Superior temporal gyrus (tissue), 1 donor: ENCODE data around the gene ANKRD28.

Experiments used
- DNase-seq: peaks from one replicate; pipeline ENCODE4 v3.0.0-alpha.2; 2016; ENCODE audit errors: extremely low spot score

ANKRD28 gene

GRCh38 chr3:15726043-15726442, 71.7 kb downstream of the ANKRD28 start:
- DNase-seq = no peak

GRCh38 chr3:15724446-15724845, 73.3 kb downstream of the ANKRD28 start:
- no peak for DNase-seq

DNA sequence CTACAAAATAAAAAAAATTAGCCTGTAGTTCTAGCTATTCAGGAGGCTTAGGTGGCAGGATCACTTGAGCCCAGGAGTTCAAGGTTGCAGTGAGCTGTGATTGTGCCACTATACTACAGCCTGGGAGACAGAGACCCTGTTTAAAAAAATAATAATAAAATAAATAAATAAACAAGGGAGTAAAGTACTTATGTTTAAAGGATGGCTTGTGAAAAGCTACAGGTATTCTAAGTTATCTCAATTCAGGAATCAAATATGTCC, 74.2 kb downstream of the ANKRD28 start:
- no peak for DNase-seq

- no peak for DNase-seq
These were observed 74.7 kb downstream of the ANKRD28 start for GRCh38 chr3:15722877-15723623.

GRCh38 chr3:15716178-15716577, 81.6 kb downstream of the ANKRD28 start:
- no peak for DNase-seq

- no peak for DNase-seq
These were observed 83.3 kb downstream of the ANKRD28 start for GRCh38 chr3:15714448-15714847.

GRCh38 chr3:15713364-15713763, 84.4 kb downstream of the ANKRD28 start:
- DNase-seq = no peak

DNA sequence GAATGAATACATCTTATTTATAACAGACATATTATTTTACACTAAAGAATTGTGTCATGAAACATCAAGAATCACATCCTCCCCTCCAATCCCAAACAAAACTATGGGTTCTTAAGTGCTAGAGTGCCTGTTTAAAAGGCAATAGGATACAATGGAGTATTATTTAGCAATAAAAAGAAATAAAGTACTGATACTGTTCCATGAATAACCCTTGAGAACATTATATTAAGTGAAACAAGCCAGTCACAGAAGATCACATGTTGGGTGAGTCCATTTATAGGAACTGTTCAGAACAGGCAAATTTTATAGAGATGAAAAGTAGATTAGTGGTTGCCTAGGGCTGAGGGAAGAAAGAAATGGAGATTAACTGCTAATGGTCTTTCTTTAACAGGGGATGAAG, 86.5 kb downstream of the ANKRD28 start:
- no peak for DNase-seq

GRCh38 chr3:15708882-15709677, 88.7 kb downstream of the ANKRD28 start:
- DNase-seq = no peak

DNA sequence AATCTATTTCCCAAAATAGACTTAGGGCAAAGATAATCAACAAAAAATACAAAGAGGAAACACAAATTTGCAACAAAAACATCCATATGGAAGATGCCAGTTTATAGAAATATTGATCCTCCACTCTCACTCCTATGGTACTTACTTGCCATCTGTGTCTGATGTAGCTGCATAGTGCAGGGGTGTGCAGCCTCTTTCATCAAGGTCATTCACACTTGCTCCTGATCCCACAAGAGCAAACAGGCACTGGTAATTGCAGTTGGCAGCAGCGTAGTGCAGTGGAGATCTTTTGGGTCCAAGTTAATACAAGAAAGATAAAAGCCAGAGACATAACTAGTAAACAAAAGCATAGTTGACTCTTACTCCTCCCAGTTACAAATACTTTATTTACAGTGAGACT, 90.0 kb downstream of the ANKRD28 start:
- DNase-seq = no peak

DNA sequence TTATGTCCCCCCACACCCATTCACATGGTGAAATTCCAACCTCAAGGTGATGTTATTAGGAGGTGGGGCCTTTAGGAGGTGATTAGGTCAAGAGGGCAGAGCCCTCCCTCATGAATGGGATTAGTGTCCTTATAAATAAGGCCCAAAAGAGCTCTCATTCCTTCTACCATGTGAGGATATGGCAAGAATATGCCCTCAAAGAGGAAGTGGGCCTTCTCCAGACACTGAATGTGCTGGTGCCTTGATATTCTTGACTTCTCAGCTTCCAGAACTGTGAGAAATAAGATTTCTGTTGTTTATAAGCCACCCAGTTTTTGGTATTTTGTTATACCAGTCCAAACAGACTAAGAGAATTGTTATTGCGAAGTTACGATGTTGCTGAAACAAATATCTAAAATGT, 94.4 kb downstream of the ANKRD28 start:
- no peak for DNase-seq

DNA sequence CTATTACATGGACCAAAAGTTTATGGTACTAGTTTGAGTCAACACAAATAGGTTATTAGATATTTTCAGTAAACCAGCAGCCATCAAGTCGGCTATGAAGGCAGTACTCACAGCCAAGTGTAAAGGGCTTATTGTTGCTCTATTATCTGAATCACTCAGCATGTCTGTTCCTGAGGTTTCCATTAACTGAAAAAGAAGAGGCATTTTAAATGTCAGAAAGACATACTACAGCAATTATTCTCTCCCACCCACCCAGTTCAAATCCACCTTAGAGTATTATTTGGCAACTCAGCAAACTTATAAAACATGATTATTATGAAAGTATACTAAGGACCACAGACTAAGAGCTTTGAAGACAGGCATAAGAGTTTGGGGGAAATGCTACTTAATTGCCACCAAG, 103.2 kb downstream of the ANKRD28 start:
- DNase-seq = no peak

DNA sequence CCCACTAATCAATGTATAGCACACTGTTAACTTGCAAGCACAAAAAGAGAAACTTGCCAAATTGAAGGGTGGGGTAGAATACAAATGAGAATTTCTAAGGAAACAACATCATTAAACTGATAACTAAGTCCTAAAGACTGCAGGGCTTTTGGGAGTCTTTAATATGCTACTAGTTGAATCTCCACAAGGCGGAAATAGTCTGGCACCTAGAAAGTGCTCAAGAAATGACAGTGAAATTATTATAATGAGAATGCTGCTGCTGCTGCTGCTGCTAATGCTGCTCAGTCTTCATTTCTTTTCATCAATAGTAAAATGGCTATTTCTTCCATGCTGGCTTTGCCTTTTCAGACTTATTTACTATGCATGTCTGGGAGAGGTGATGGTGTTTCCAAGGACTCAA, 104.4 kb downstream of the ANKRD28 start:
- DNase-seq = no peak

GRCh38 chr3:15690748-15691147, 107.0 kb downstream of the ANKRD28 start:
- no peak for DNase-seq

- no peak for DNase-seq
These were observed 107.5 kb downstream of the ANKRD28 start for GRCh38 chr3:15690230-15690629.

- DNase-seq = no peak
These were observed 111.9 kb downstream of the ANKRD28 start for GRCh38 chr3:15685927-15686326.

DNA sequence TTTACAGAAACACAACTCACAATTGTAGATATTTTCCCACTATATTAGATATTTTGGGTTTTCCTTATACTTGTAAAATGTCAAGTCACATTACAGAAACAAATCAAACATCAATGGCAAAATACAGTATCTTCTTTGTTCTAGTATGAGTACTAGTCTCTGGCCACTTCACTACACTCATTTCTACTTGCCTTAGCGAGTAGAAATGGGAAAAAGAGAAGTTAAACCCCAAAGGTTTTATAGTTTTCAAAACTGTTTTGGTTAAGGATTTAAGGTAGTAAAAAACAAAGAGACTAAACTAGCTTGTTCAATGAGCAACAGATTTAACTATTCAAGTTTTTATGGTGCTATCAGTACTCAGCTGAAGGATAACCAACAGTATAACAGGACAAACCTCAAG, 114.5 kb downstream of the ANKRD28 start:
- peak; percentile 74 for DNase-seq

GRCh38 chr3:15682561-15683185, 115.1 kb downstream of the ANKRD28 start:
- no peak for DNase-seq

DNA sequence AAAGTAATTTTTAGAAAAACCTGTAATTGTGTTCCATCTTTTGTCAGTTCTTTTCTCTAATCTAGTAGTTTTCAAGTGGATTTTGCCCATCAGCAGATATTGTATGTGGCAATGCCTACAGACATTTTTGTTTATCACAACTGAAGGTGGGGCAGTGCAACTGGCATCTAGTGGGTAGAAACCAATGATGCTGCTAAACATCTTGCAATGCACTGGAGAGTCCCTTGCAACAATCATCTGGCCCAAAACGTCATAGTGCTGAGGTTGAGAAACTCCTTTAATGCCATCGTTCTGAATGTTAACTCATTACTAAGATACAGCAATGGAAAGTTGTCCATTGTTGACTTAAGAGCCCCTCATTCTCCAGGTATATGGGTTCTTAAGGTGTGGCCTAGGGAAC, 116.1 kb downstream of the ANKRD28 start:
- DNase-seq = no peak

- no peak for DNase-seq
These were observed 118.5 kb downstream of the ANKRD28 start for GRCh38 chr3:15679306-15679705.

GRCh38 chr3:15676259-15676658, 121.5 kb downstream of the ANKRD28 start:
- no peak for DNase-seq

DNA sequence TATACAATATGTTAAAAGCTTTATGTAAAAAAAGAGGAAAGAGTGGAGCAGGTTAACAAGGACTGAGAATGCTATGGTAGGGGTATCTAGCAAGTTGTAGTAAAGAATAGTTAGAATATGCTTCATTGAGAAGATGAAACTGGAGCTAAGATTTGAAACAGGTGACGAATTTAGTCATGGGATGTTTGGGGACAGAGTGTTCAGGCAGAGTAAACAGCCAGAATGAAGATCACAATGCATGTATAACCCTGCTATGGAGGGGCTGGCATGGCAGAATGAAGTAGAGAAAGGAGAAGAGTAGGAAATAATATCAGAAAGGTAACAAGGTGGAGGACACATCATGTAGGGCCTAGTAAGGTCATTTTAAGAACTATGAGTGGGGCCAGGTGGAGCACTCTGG, 124.2 kb downstream of the ANKRD28 start:
- no peak for DNase-seq

DNA sequence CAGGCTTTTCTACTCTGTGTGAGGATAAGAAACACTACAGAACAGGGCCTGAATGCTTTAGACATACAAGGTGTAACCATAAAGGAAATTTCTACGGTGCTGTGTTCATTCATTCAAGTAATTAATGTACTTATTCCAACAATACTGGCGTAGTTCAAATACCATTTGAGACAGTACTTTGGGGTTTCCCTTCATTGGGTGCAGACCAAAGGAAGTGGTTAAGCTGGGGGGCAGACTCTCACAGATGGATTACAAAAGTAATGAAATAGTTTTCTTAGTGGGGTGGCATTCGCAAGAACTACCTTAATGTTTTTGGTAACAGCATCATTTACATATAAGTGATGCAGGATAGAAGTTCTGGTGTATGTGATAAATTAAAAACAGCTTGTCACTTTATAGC, 130.3 kb downstream of the ANKRD28 start:
- DNase-seq = no peak
